Neural crest cell (in vitro differentiated cells): ENCODE data around the gene PIK3R6. TPM values are rescaled to one million over a fixed set of nuclear protein-coding genes. Genes with fewer than 3 reads are reported as not detected.
A peak's percentile ranks its signal among the peaks of the same experiment; 100 is the strongest.

ENCODE experiments used
- DNase-seq: peaks from one replicate; pipeline ENCODE4 v3.0.0; 2021; ENCODE audit warnings: low read depth, mixed read lengths, low spot score
- H3K27ac Mint-ChIP-seq: one replicate; pipeline ENCODE4 v1.8.0; 2021; ENCODE audit warnings: mild to moderate bottlenecking, mixed read lengths; ENCODE audit not compliant: unreplicated experiment
- H3K27me3 Mint-ChIP-seq: 2 replicates; pipeline ENCODE4 v1.8.0; 2021; ENCODE audit warnings: low read depth, mild to moderate bottlenecking, mixed read lengths
- H3K36me3 Mint-ChIP-seq: 2 replicates; pipeline ENCODE4 v1.8.0; 2021; ENCODE audit warnings: low read depth, mild to moderate bottlenecking, mixed read lengths
- H3K4me1 Mint-ChIP-seq: 2 replicates; pipeline ENCODE4 v1.8.0; 2021; ENCODE audit warnings: mixed read lengths
- H3K4me3 Mint-ChIP-seq: one replicate; pipeline ENCODE4 v1.8.0; 2021; ENCODE audit warnings: mild to moderate bottlenecking, mixed read lengths
- H3K9me3 Mint-ChIP-seq: 2 replicates; pipeline ENCODE4 v1.8.0; 2021; ENCODE audit warnings: mixed read lengths
- CTCF ChIP-seq: fragments of 200-600 bp; sonication (generic); conservative IDR thresholded peaks from 2 replicates; pipeline ENCODE4 v1.5.0; 2021; ENCODE audit warnings: antibody characterized with exemption, mild to moderate bottlenecking
- total RNA-seq: library from RNA; stranded (reverse); gene quantifications from 2 replicates; pipeline ENCODE4 v1.2.1, GENCODE V29; 2021

PIK3R6 gene
- total RNA-seq, 1 donor from 2014 or later = not detected

- no peak for DNase-seq
- peaks cover 5% of the 10 kb centered on the region for H3K4me1 Mint-ChIP-seq
- no peak overlapping the region for H3K4me3 Mint-ChIP-seq
- H3K9me3 Mint-ChIP-seq = no peaks in the 10 kb centered on the region
- no peak for TF ChIP-seq CTCF
- peaks cover 2% of the 10 kb centered on the region for H3K27me3 Mint-ChIP-seq
- H3K36me3 Mint-ChIP-seq = no peaks in the 10 kb centered on the region
- H3K27ac Mint-ChIP-seq = peak overlapping the region; percentile 53
Measured at GRCh38 chr17:8831234-8831849, 36.1 kb downstream of the PIK3R6 start.

- H3K27ac Mint-ChIP-seq = no peak overlapping the region
- no peaks in the 10 kb centered on the region for H3K9me3 Mint-ChIP-seq
- H3K27me3 Mint-ChIP-seq = peaks cover 2% of the 10 kb centered on the region
- TF ChIP-seq CTCF = no peak
- no peaks in the 10 kb centered on the region for H3K36me3 Mint-ChIP-seq
- peaks cover 5% of the 10 kb centered on the region for H3K4me1 Mint-ChIP-seq
- no peak for DNase-seq
- H3K4me3 Mint-ChIP-seq = no peak overlapping the region
Measured at GRCh38 chr17:8830141-8830540, 37.3 kb downstream of the PIK3R6 start.

- H3K36me3 Mint-ChIP-seq = no peaks in the 10 kb centered on the region
- peaks cover 2% of the 10 kb centered on the region for H3K27me3 Mint-ChIP-seq
- no peak for TF ChIP-seq CTCF
- H3K27ac Mint-ChIP-seq = no peak overlapping the region
- no peaks in the 10 kb centered on the region for H3K9me3 Mint-ChIP-seq
- no peak overlapping the region for H3K4me3 Mint-ChIP-seq
- H3K4me1 Mint-ChIP-seq = peaks cover 5% of the 10 kb centered on the region
- DNase-seq = no peak
Measured at GRCh38 chr17:8829036-8829941, 38.2 kb downstream of the PIK3R6 start.

- no peak for TF ChIP-seq CTCF
- peaks cover 5% of the 10 kb centered on the region for H3K4me1 Mint-ChIP-seq
- H3K4me3 Mint-ChIP-seq = no peak overlapping the region
- no peak overlapping the region for H3K27ac Mint-ChIP-seq
- peaks cover 2% of the 10 kb centered on the region for H3K27me3 Mint-ChIP-seq
- H3K9me3 Mint-ChIP-seq = no peaks in the 10 kb centered on the region
- no peaks in the 10 kb centered on the region for H3K36me3 Mint-ChIP-seq
- no peak for DNase-seq
Measured at GRCh38 chr17:8828517-8828875, 39.0 kb downstream of the PIK3R6 start.

GRCh38 chr17:8826808-8827435 is 40.6 kb downstream of the PIK3R6 start:
- no peaks in the 10 kb centered on the region for H3K36me3 Mint-ChIP-seq
- peaks cover 4% of the 10 kb centered on the region for H3K9me3 Mint-ChIP-seq
- H3K27ac Mint-ChIP-seq = no peak overlapping the region
- no peak for DNase-seq
- no peak for TF ChIP-seq CTCF
- peaks cover 3% of the 10 kb centered on the region for H3K27me3 Mint-ChIP-seq
- H3K4me3 Mint-ChIP-seq = no peak overlapping the region
- H3K4me1 Mint-ChIP-seq = peaks cover 5% of the 10 kb centered on the region
